Erythroblast (primary cell): Measurements from ENCODE around the gene LMNB1.
"Not testable (repeated sequence)": the region's sequence is repeated elsewhere in the genome, so short reads cannot be mapped to it uniquely, and the experiment has no call there.

Source experiments
- DNase-seq, 2 experiments: peaks; one replicate each; lab custom pipeline; 2025; lab: John Stamatoyannopoulos, UW
- GATA1 ChIP-seq: IDR thresholded peaks from 2 replicates; pipeline ENCODE4 v1.6.1; 2011; ENCODE audit warnings: low read depth, mild to moderate bottlenecking, control low read depth, low read length, moderate library complexity
- POLR2A ChIP-seq: IDR thresholded peaks from 2 replicates; pipeline ENCODE4 v1.6.1; 2011; ENCODE audit warnings: mild to moderate bottlenecking, low read length

LMNB1 gene

GRCh38 chr5:126826619-126827215, 49.8 kb downstream of the LMNB1 start:
- DNase-seq: no peak
- no peak for TF ChIP-seq GATA1
- no peak for TF ChIP-seq POLR2A

GRCh38 chr5:126829098-126829497, 52.2 kb downstream of the LMNB1 start:
- TF ChIP-seq GATA1 (no peak), POLR2A (no peak)
- no peak for DNase-seq

- no peak for DNase-seq
Measured at GRCh38 chr5:126830061-126830460, 53.1 kb downstream of the LMNB1 start.

GRCh38 chr5:126831156-126831555, 54.2 kb downstream of the LMNB1 start:
- DNase-seq: no peak
- TF ChIP-seq GATA1: no peak
- no peak for TF ChIP-seq POLR2A

More at GRCh38 chr5:126830061-126830460, 53.1 kb downstream of the LMNB1 start:
- TF ChIP-seq GATA1 (no peak), POLR2A (no peak)

GRCh38 chr5:126836778-126837177, 59.8 kb downstream of the LMNB1 start:
- no peak for TF ChIP-seq GATA1
- TF ChIP-seq POLR2A: no peak
- no peak for DNase-seq

GRCh38 chr5:126837242-126837641, 60.3 kb downstream of the LMNB1 start:
- TF ChIP-seq GATA1: no peak
- no peak for TF ChIP-seq POLR2A
- no peak for DNase-seq

GRCh38 chr5:126837906-126838539, 61.1 kb downstream of the LMNB1 start:
- TF ChIP-seq GATA1 (no peak), POLR2A (no peak)
- DNase-seq: peak; percentile 60 to 66

GRCh38 chr5:126839407-126839806, 62.5 kb downstream of the LMNB1 start:
- DNase-seq: not testable (repeated sequence)

GRCh38 chr5:126843375-126843774, 66.4 kb downstream of the LMNB1 start:
- DNase-seq: not testable (repeated sequence)

GRCh38 chr5:126845470-126846070, 68.6 kb downstream of the LMNB1 start:
- peak; percentile 52 to 68 for DNase-seq

GRCh38 chr5:126846344-126846743, 69.4 kb downstream of the LMNB1 start:
- peak; percentile 39 to 51 for DNase-seq
- no peak for TF ChIP-seq POLR2A

GRCh38 chr5:126846744-126847455, 70.0 kb downstream of the LMNB1 start:
- no peak for DNase-seq
- TF ChIP-seq GATA1 (no peak), POLR2A (no peak)

- TF ChIP-seq GATA1 (no peak), POLR2A (no peak)
- DNase-seq: peak in 1 of 2 experiments; percentile 20
Measured at GRCh38 chr5:126847456-126847820, 70.5 kb downstream of the LMNB1 start.

GRCh38 chr5:126847826-126848251, 70.9 kb downstream of the LMNB1 start:
- no peak for TF ChIP-seq POLR2A
- TF ChIP-seq GATA1: no peak
- no peak for DNase-seq

GRCh38 chr5:126848253-126848652, 71.3 kb downstream of the LMNB1 start:
- TF ChIP-seq POLR2A: no peak
- TF ChIP-seq GATA1: no peak
- DNase-seq: no peak
